Erythroblast (primary cell): ENCODE results near the gene EFNA3.

ENCODE experiments used
- GATA1 ChIP-seq: IDR thresholded peaks from 2 replicates; pipeline ENCODE4 v1.6.1; 2011; ENCODE audit warnings: low read depth, mild to moderate bottlenecking, control low read depth, low read length, moderate library complexity
- POLR2A ChIP-seq: IDR thresholded peaks from 2 replicates; pipeline ENCODE4 v1.6.1; 2011; ENCODE audit warnings: mild to moderate bottlenecking, low read length

- TF ChIP-seq POLR2A (no peak), GATA1 (no peak)
These were observed 5.5 kb downstream of the EFNA3 start for GRCh38 chr1:155083865-155084721.
